Measurements from ENCODE around the gene PHIP. TPM values are rescaled to one million over a fixed set of nuclear protein-coding genes. Genes with fewer than 3 reads are reported as not detected.

The PHIP gene
- total and polyA plus RNA-seq, 2 donors (not counting 3 experiments of a cell fraction or from before 2014, with no cell fraction given): 3.5 to 28.4 TPM

DNA sequence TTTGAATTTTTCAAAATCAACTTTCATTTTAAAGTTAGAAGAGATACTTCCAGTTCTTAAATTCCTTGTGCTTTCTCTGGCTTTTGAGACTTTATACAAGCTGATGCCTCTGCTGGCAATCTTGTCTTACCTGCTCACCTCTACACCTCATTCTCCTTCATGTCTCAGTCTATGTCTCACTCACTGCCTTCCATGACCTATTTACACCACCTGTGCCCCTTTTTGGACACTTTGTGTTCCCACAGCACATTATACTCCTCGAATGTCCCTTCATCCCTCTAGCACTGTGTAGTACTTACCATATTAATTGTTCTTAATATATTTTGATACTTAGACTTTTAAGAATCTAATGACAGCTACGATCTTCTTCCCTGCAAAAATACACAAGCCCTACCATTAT, 15.3 kb downstream of the PHIP start:
- no peak overlapping the region for H3K9ac ChIP-seq (replicated peaks; ENCODE audit: extremely low read depth, insufficient read depth, low read length)
- no peaks in the 10 kb centered on the region for H3K9me1 ChIP-seq (replicated peaks; ENCODE audit: control insufficient read depth, extremely low read depth, insufficient read depth, low read length)
- H3K9me3 ChIP-seq (replicated peaks; ENCODE audit: control insufficient read depth, insufficient read depth, low read length): no peaks in the 10 kb centered on the region
- no peak overlapping the region for H3K4me2 ChIP-seq (ENCODE audit: insufficient read depth, low read length)
- CTCF ChIA-PET: interaction anchor here (1.2 to 1.4 kb wide), 3 partner anchors 8 to 51 kb away, joined by 3 to 4 read pairs (median 4); no protein-coding TSS in a partner anchor
- POLR2A ChIA-PET: no interaction called here
- no peak overlapping the region for H3K4me3 ChIP-seq (replicated peaks in 1 of 3; ENCODE audit: insufficient read depth in 1 of 3, low read depth in 1 of 3, low read length in 3 of 3)
- FAIRE-seq: no peak
- dilution Hi-C loops (cut with MboI; ENCODE audit: extremely low pct_ligation_motif_present, low sequenced_read_pairs): no loop called here
- H4K20me1 ChIP-seq (replicated peaks; ENCODE audit: control insufficient read depth, extremely low read depth, insufficient read depth, low read length): no peaks in the 10 kb centered on the region
- H2AFZ ChIP-seq (ENCODE audit: low read depth, low read length): no peak overlapping the region
- peaks cover 4% of the 10 kb centered on the region for H3K4me1 ChIP-seq (ENCODE audit: control insufficient read depth, extremely low read depth, insufficient read depth, low read length)
- H3K79me2 ChIP-seq (ENCODE audit: control insufficient read depth, insufficient read depth, low read length): peaks cover 38% of the 10 kb centered on the region
- no peak for DNase-seq (ENCODE audit: low read depth, low spot score)
- TF ChIP-seq EZH2 (IDR thresholded peaks at IDR 0.05; ENCODE audit: borderline replicate concordance, low read depth, low read length, severe bottlenecking): no peak
- no peak for TF ChIP-seq GATA2 (IDR thresholded peaks at IDR 0.05; ENCODE audit: insufficient read depth, insufficient read length, low read depth, low read length)
- TF ChIP-seq FOS (IDR thresholded peaks at IDR 0.05; ENCODE audit: borderline replicate concordance, insufficient read depth, low read length): no peak
- no peak for TF ChIP-seq JUN (IDR thresholded peaks at IDR 0.05; ENCODE audit: borderline replicate concordance, insufficient read depth, insufficient read length, low read depth)
- no peak for TF ChIP-seq POLR2A (IDR thresholded peaks at IDR 0.05; ENCODE audit: low read depth, low read length)
- TF ChIP-seq MYC (IDR thresholded peaks at IDR 0.05; ENCODE audit: low read depth, low read length): no peak
- TF ChIP-seq, protein P1, sequence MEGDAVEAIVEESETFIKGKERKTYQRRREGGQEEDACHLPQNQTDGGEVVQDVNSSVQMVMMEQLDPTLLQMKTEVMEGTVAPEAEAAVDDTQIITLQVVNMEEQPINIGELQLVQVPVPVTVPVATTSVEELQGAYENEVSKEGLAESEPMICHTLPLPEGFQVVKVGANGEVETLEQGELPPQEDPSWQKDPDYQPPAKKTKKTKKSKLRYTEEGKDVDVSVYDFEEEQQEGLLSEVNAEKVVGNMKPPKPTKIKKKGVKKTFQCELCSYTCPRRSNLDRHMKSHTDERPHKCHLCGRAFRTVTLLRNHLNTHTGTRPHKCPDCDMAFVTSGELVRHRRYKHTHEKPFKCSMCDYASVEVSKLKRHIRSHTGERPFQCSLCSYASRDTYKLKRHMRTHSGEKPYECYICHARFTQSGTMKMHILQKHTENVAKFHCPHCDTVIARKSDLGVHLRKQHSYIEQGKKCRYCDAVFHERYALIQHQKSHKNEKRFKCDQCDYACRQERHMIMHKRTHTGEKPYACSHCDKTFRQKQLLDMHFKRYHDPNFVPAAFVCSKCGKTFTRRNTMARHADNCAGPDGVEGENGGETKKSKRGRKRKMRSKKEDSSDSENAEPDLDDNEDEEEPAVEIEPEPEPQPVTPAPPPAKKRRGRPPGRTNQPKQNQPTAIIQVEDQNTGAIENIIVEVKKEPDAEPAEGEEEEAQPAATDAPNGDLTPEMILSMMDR (IDR thresholded peaks at IDR 0.05; ENCODE audit: extremely low read depth in 1 of 2, insufficient read depth in 1 of 2, low read depth in 1 of 2, low read length in 2 of 2): no peak
- intact Hi-C loops (cut with micrococcal nuclease): no loop called here
- BruUV-seq (replicated peaks): no TSS peak
- H3K27ac ChIP-seq (ENCODE audit: insufficient read depth, low read depth, low read length): no peak overlapping the region
- no peaks in the 10 kb centered on the region for H3K27me3 ChIP-seq (ENCODE audit: control insufficient read depth in 2 of 2, insufficient read depth in 2 of 2, low read length in 2 of 2)
- H3K36me3 ChIP-seq (ENCODE audit: control insufficient read depth in 2 of 2, extremely low read depth in 1 of 2, insufficient read depth in 2 of 2, low read length in 2 of 2): peaks cover 0 to 13% of the 10 kb centered on the region in 2 experiments

Data from endothelial cell of umbilical vein (primary cell).